T-cell (primary cell): ENCODE data around the gene CHRNB1. TPM values are rescaled to one million over a fixed set of nuclear protein-coding genes. Genes with fewer than 3 reads are reported as not detected.

Experiments used
- ATAC-seq, 4 experiments: fragments of 200-7000 bp in 3 of 4; fragments of 150-1000 bp in 1 of 4; cut with Tn5 transposase; replicated peaks in 1 of 4; 1 replicate in 3 of 4; 2 replicates in 1 of 4; pipeline ENCODE4 v1.10.0; 2021; ENCODE audit warnings: moderate library complexity in 3 of 4, mild to moderate bottlenecking in 2 of 4, moderate number of reproducible peaks in 1 of 4
- CTCF ChIA-PET, 2 donors: fragments of 300-600 bp; sonication (Branson Sonifier 250); formaldehyde crosslinking; loops; one replicate each; lab custom pipeline; 2022; ENCODE audit warnings: antibody characterized with exemption in 2 of 2; lab: Charles Lee
- POLR2A ChIA-PET, 2 donors: fragments of 300-600 bp; sonication (Branson Sonifier 250); formaldehyde crosslinking; loops; one replicate each; lab custom pipeline; 2022; ENCODE audit warnings: antibody characterized with exemption in 2 of 2; lab: Charles Lee
- DNase-seq, 35 experiments: peaks; one replicate each; pipeline versions ENCODE4 v3.0.0 to v3.0.0-alpha.2; 2013 to 2023
- H3K27ac ChIP-seq: one replicate; pipeline ENCODE4 v1.5.1; 2013; ENCODE audit warnings: low read length
- H3K27me3 ChIP-seq, 2 experiments: replicated peaks in 1 of 2; 1 replicate in 1 of 2; 2 replicates in 1 of 2; pipeline versions ENCODE4 v1.6.1 to v1.7.0; 2013; ENCODE audit warnings: low read length in 1 of 2, mixed read lengths in 1 of 2; ENCODE audit not compliant: control insufficient read depth in 2 of 2, insufficient read depth in 2 of 2; ENCODE audit errors: extremely low read depth in 1 of 2
- H3K36me3 ChIP-seq, 2 donors: 1 replicate in 1 of 2; 2 replicates in 1 of 2; pipeline versions ENCODE4 v1.6.1 to v1.7.0; 2013; ENCODE audit warnings: low read length in 1 of 2; ENCODE audit not compliant: control insufficient read depth in 2 of 2, insufficient read depth in 1 of 2; ENCODE audit errors: extremely low read depth in 1 of 2
- H3K4me1 ChIP-seq, 2 experiments: 1 replicate in 1 of 2; 2 replicates in 1 of 2; pipeline versions ENCODE4 v1.6.1 to v1.7.0; 2013; ENCODE audit warnings: low read length in 2 of 2, mixed read lengths in 1 of 2; ENCODE audit not compliant: insufficient read depth in 2 of 2, control insufficient read depth in 1 of 2; ENCODE audit errors: extremely low read depth in 1 of 2
- H3K4me3 ChIP-seq, 2 donors: 1 replicate in 1 of 2; 2 replicates in 1 of 2; pipeline versions ENCODE4 v1.5.1 to v1.7.0; 2013; ENCODE audit warnings: mild to moderate bottlenecking in 2 of 2, low read length in 1 of 2, moderate library complexity in 1 of 2; ENCODE audit not compliant: control insufficient read depth in 1 of 2; ENCODE audit errors: extremely low read depth in 1 of 2
- H3K9me3 ChIP-seq: 2 replicates; pipeline ENCODE4 v1.7.0; 2013
- H3K27ac Mint-ChIP-seq, 2 donors: one replicate each; pipeline ENCODE4 v1.8.0; 2020 to 2021; ENCODE audit warnings: mild to moderate bottlenecking in 2 of 2, mixed read lengths in 2 of 2
- H3K27me3 Mint-ChIP-seq, 2 donors: one replicate each; pipeline ENCODE4 v1.8.0; 2021 to 2022; ENCODE audit warnings: mixed read lengths in 2 of 2
- H3K36me3 Mint-ChIP-seq: one replicate; pipeline ENCODE4 v1.8.0; 2021; ENCODE audit warnings: mixed read lengths
- H3K4me1 Mint-ChIP-seq, 3 donors: one replicate each; pipeline ENCODE4 v1.8.0; 2020 to 2022; ENCODE audit warnings: mixed read lengths in 3 of 3, mild to moderate bottlenecking in 1 of 3
- H3K4me3 Mint-ChIP-seq, 3 donors: one replicate each; pipeline ENCODE4 v1.8.0; 2020 to 2022; ENCODE audit warnings: mild to moderate bottlenecking in 3 of 3, mixed read lengths in 3 of 3, moderate library complexity in 3 of 3
- H3K9me3 Mint-ChIP-seq, 3 donors: one replicate each; pipeline ENCODE4 v1.8.0; 2020 to 2022; ENCODE audit warnings: mixed read lengths in 3 of 3
- WGBS: methylation state at CpG from one replicate; pipeline ENCODE4 v1.1.5; 2013; ENCODE audit warnings: missing lambda C conversion rate; ENCODE audit not compliant: insufficient coverage; 5-methylcytosine and 5-hydroxymethylcytosine counted together
- total RNA-seq, 35 experiments: library from RNA in 6 of 35; stranded (reverse) in 6 of 35; fragments of 120-200 nt in 1 of 35; gene quantifications; one replicate each; pipeline versions ENCODE4 v1.2.1 to v1.2.4 and lab custom pipeline; 2013 to 2026

CHRNB1 gene
- total RNA-seq, 5 donors from 2014 or later (not counting 1 experiment from before 2014, with no cell fraction given) = 6.6 to 12.0 (median 11.0) TPM

DNA sequence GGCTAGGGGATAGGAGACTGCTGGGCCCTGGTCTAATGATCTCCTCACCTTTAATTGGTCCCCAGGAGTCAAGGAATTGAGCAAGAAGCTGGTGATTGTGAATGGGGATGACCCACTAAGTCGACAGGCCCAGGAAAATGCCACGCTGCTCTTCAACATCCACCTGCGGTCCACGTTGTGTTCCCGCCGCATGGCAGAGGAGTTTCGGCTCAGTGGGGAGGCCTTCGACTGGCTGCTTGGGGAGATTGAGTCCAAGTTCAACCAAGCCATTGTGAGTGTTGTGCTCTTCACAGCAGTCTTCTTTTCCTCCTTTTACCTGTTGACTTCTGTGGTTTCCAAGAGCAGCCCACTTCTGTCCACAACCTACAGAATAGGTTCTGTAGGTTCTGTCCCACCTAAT lies 58.7 kb downstream of the CHRNB1 start:
- Histone ChIP-seq H3K27ac (no peak overlapping the region), H3K9me3 (no peaks in the 10 kb centered on the region), H3K36me3 (peaks cover 43 to 92% of the 10 kb centered on the region in 2 donors), H3K27me3 (no peaks in the 10 kb centered on the region), H3K4me3 (no peak overlapping the region), H3K4me1 (no peaks in the 10 kb centered on the region)
- ChIA-PET CTCF (interaction anchor here (0.7 to 1.3 kb wide), 2 partner anchors 58 to 67 kb away, joined by 4 to 5 read pairs; no protein-coding TSS in a partner anchor), POLR2A (no interaction called here)
- Mint-ChIP-seq H3K27ac (no peak overlapping the region), H3K27me3 (no peaks in the 10 kb centered on the region), H3K36me3 (peaks cover 59% of the 10 kb centered on the region), H3K4me1 (peaks cover 0 to 10% (median 0%) of the 10 kb centered on the region in 3 donors), H3K9me3 (no peaks in the 10 kb centered on the region), H3K4me3 (no peak overlapping the region)
- ATAC-seq (no peak), DNase-seq (no peak)
- WGBS = 100% methylated on average over 2 of the region's 8 CpGs

Other genes starting within 250 kb of the CHRNB1 start
- gene DLG4, start 225.2 kb upstream of the CHRNB1 start, total RNA-seq = 10 to 100 TPM in 2 of 5 donors, 1 to 10 TPM in 3; 8.1 to 13.6 (median 9.3) TPM
- 100 to 1,000 TPM; 275 to 424 (median 385) TPM for gene ACADVL, start 225.1 kb upstream of the CHRNB1 start, total RNA-seq
- gene DVL2, start 210.5 kb upstream of the CHRNB1 start, total RNA-seq = 10 to 100 TPM; 48.2 to 76.3 (median 70.4) TPM
- gene PHF23, start 205.6 kb upstream of the CHRNB1 start, total RNA-seq = 10 to 100 TPM; 13.3 to 51.6 (median 43.5) TPM
- gene GABARAP, start 202.6 kb upstream of the CHRNB1 start, total RNA-seq = 100 to 1,000 TPM; 197 to 278 (median 276) TPM
- 100 to 1,000 TPM; 109 to 131 (median 125) TPM for gene CTDNEP1, start 193.3 kb upstream of the CHRNB1 start, total RNA-seq
- gene ELP5, start 192.8 kb upstream of the CHRNB1 start, total RNA-seq = 10 to 100 TPM; 29.8 to 35.9 (median 33.3) TPM
- gene CLDN7, start 182.6 kb upstream of the CHRNB1 start, total RNA-seq = 1 to 10 TPM; 2.4 to 5.9 (median 2.9) TPM
- under 1 TPM in 1 of 5 donors, not detected in 4; 0.06 TPM for gene SLC2A4, start 163.3 kb upstream of the CHRNB1 start, total RNA-seq
- under 1 TPM in 4 of 5 donors, not detected in 1; 0.20 to 0.57 (median 0.45) TPM for gene YBX2, start 150.4 kb upstream of the CHRNB1 start, total RNA-seq
- 100 to 1,000 TPM; 286 to 481 (median 306) TPM for gene EIF5A, start 137.4 kb upstream of the CHRNB1 start, total RNA-seq
- gene GPS2, start 129.7 kb upstream of the CHRNB1 start, total RNA-seq = 100 to 1,000 TPM; 114 to 129 (median 125) TPM
- 10 to 100 TPM; 49.5 to 90.2 (median 80.0) TPM for gene NEURL4, start 115.7 kb upstream of the CHRNB1 start, total RNA-seq
- 100 to 1,000 TPM; 531 to 781 (median 649) TPM for gene ACAP1, start 108.5 kb upstream of the CHRNB1 start, total RNA-seq
- gene KCTD11, start 92.9 kb upstream of the CHRNB1 start, total RNA-seq = 1 to 10 TPM; 2.4 to 7.3 (median 4.8) TPM
- not detected for gene TMEM95, start 89.9 kb upstream of the CHRNB1 start, total RNA-seq
- 10 to 100 TPM in 3 of 5 donors, 1 to 10 TPM in 2; 5.7 to 18.3 (median 16.0) TPM for gene TNK1, start 64.0 kb upstream of the CHRNB1 start, total RNA-seq
- 100 to 1,000 TPM; 101 to 145 (median 140) TPM for gene PLSCR3, start 50.5 kb upstream of the CHRNB1 start, total RNA-seq
- gene TMEM256, start 41.0 kb upstream of the CHRNB1 start, total RNA-seq = 10 to 100 TPM; 28.7 to 48.9 (median 45.6) TPM
- 1 to 10 TPM; 6.8 to 8.9 (median 8.4) TPM for gene NLGN2, start 37.2 kb upstream of the CHRNB1 start, total RNA-seq
- gene SPEM1, start 24.7 kb upstream of the CHRNB1 start, total RNA-seq = not detected
- gene SPEM2, start 19.4 kb upstream of the CHRNB1 start, total RNA-seq = not detected
- gene SPEM3, start 16.2 kb upstream of the CHRNB1 start, total RNA-seq = not detected
- gene TMEM102, start 9.6 kb upstream of the CHRNB1 start, total RNA-seq = 10 to 100 TPM in 3 of 5 donors, 1 to 10 TPM in 2; 8.8 to 26.9 (median 23.5) TPM
- gene FGF11, start 5.5 kb upstream of the CHRNB1 start, total RNA-seq = 1 to 10 TPM; 2.4 to 4.2 (median 3.3) TPM
- 10 to 100 TPM; 64.0 to 86.6 (median 82.7) TPM for gene ZBTB4, start 34.6 kb downstream of the CHRNB1 start, total RNA-seq
- not detected for gene SLC35G6, start 36.4 kb downstream of the CHRNB1 start, total RNA-seq
- 100 to 1,000 TPM; 198 to 444 (median 212) TPM for gene POLR2A, start 39.3 kb downstream of the CHRNB1 start, total RNA-seq
- 10 to 100 TPM; 38.3 to 72.8 (median 61.4) TPM for gene TNFSF12, start 104.0 kb downstream of the CHRNB1 start, total RNA-seq
- gene TNFSF13, start 113.7 kb downstream of the CHRNB1 start, total RNA-seq = 1 to 10 TPM; 1.3 to 5.6 (median 4.6) TPM
- gene SENP3, start 116.9 kb downstream of the CHRNB1 start, total RNA-seq = 10 to 100 TPM; 38.7 to 43.3 (median 42.6) TPM
- 1 to 10 TPM in 3 of 5 donors, not detected in 2; 4.4 to 7.0 (median 5.5) TPM for gene CD68, start 134.6 kb downstream of the CHRNB1 start, total RNA-seq
- 10 to 100 TPM; 27.0 to 31.4 (median 28.6) TPM for gene MPDU1, start 138.8 kb downstream of the CHRNB1 start, total RNA-seq
- 1 to 10 TPM in 2 of 5 donors, under 1 TPM in 1, not detected in 2; 0.70 to 1.2 (median 1.1) TPM for gene SOX15, start 145.0 kb downstream of the CHRNB1 start, total RNA-seq
- 10 to 100 TPM; 25.4 to 44.7 (median 40.5) TPM for gene FXR2, start 169.8 kb downstream of the CHRNB1 start, total RNA-seq
- gene SAT2, start 182.8 kb downstream of the CHRNB1 start, total RNA-seq = 10 to 100 TPM; 53.2 to 68.8 (median 58.5) TPM
- not detected for gene SHBG, start 185.1 kb downstream of the CHRNB1 start, total RNA-seq
- gene ATP1B2, start 205.9 kb downstream of the CHRNB1 start, total RNA-seq = under 1 TPM in 4 of 5 donors, not detected in 1; 0.07 to 0.57 (median 0.43) TPM
- gene TP53, start 242.4 kb downstream of the CHRNB1 start, total RNA-seq = 100 to 1,000 TPM in 2 of 5 donors, 10 to 100 TPM in 3; 65.1 to 108 (median 93.5) TPM
- gene WRAP53, start 243.4 kb downstream of the CHRNB1 start, total RNA-seq = 10 to 100 TPM in 3 of 5 donors, 1 to 10 TPM in 2; 8.0 to 14.6 (median 13.1) TPM